Smooth muscle cell of the pulmonary artery (primary cell): ENCODE measurements around the gene ACTN1. TPM values are rescaled to one million over a fixed set of nuclear protein-coding genes. Genes with fewer than 3 reads are reported as not detected.

ENCODE experiments used
- total RNA-seq: library from RNA; depleted of rRNA; stranded (reverse); fragments of >200 nt; gene quantifications from 2 replicates; pipeline ENCODE4 v1.2.3, GENCODE V29; 2014

The ACTN1 gene
- total RNA-seq: 524 and 890 TPM in 2 replicates

GRCh38 chr14:68979021-68979721 lies at the start of gene ACTN1:
TSS of gene ACTN1 (minus strand) at chr14:68979302. CDS start at chr14:68979056, 246 bp downstream.

Other genes with a start within 250 kb of the ACTN1 start
- gene ZFP36L1, start 186.2 kb downstream of the ACTN1 start, total RNA-seq: 54.8 and 68.4 TPM in 2 replicates
- gene DCAF5, start 173.8 kb upstream of the ACTN1 start, total RNA-seq: 22.7 and 23.1 TPM in 2 replicates
- gene EXD2, start 212.2 kb upstream of the ACTN1 start, total RNA-seq: 19.2 and 23.3 TPM in 2 replicates